Loucy (cell line): ENCODE data around the gene VPS37C.

Experiments used
- CTCF ChIP-seq: fragments of 200-600 bp; sonication (generic); conservative IDR thresholded peaks from 2 replicates; pipeline ENCODE4 v1.5.1; 2014; ENCODE audit warnings: mild to moderate bottlenecking, antibody characterized with exemption, low read length
- EZH2phosphoT487 ChIP-seq: fragments of 200-600 bp; IDR thresholded peaks from 2 replicates; pipeline ENCODE4 v1.6.1; 2018; ENCODE audit warnings: antibody characterized with exemption, mild to moderate bottlenecking, moderate library complexity, borderline replicate concordance

GRCh38 chr11:61168042-61168688, 6.9 kb upstream of the VPS37C start:
- no peak for TF ChIP-seq CTCF
- TF ChIP-seq EZH2phosphoT487 = no peak
